Stimulated activated CD4-positive, alpha-beta T cell treated with anti-CD3 and anti-CD28 coated beads, Interleukin-4, amount 100 ng/mL, for 4 hours (primary cell): ENCODE measurements around the gene ZMYND10.

Experiments
- DNase-seq, 2 experiments: peaks; one replicate each; pipeline ENCODE4 v3.0.0-alpha.2; 2020

ZMYND10 gene

GRCh38 chr3:50300681-50301254, 44.8 kb downstream of the ZMYND10 start:
- DNase-seq = no peak

DNA sequence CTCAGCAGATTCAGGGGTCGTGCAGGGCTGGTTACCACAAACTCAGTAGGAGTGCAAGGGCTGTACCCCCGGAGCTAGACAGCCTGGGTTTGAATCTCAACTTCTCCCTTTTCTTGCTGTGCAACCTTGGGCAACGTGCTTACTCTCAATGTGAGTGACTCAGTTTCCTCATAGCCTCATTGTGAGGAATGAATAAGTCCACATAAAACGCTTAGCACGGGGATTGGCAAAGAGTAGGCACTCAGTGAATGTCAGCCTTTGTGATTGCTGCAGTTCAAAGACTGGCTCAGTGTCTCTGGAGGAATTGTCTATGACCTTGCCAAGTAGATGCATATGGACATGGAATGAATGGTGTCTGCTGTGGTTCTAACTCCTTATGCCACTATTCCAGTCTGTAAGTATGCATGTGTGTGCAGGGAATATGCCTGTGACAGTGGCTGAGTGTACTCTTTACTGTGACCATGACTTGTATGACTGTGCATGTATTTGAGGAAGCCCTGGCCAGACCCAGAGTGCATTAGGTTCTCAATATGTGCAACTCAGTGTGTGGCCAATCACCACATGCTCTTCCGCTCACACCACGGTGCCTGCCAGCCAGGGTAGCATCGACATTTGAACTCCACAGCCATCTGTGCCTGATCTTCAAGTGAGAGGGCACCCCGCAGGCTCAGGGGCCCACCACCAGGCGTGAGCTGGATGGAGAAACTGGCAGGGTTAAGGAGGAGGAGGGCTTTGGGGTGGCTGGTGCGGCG, 45.4 kb downstream of the ZMYND10 start:
- no peak for DNase-seq

GRCh38 chr3:50299638-50299928, 45.9 kb downstream of the ZMYND10 start:
- no peak for DNase-seq

DNA sequence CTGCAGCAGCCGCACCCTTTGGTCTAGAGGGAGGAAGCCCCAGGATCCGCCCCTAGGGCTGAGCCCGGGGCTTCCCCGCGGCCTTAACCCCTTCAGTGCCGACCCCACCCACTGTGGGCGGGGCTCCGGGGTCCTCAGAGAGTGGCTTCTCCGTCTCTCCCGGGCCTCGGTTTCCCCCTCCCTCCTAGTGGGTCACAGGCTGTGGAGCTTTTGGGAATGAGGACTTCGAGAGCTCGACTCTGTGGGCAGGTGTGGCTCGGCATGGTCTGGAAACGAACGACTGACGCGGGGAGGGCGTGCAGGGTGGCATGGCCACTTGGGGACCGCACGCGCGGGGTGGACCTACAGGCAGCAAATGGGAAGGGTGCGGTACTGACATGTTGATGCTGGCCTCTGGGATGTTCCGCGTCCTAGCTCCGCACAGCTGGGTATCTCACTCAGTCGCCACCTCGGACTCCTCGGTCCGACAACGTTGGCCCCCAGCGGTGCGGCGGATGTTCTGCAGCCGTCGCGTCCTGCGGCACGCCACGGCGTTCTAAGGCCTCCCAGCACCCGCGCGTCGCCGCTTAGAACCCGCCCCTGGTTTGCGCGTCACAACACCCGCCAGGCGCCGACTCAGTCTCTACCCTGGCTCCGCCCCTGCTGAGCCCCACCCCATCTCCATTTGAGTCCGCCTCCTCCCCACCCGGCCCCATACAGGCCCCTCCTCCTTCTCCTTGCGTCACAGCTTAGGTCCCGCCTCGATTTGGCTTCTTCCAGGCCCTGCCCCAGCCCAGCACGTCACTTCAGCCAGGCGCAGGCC, 46.5 kb downstream of the ZMYND10 start, which contains the start of the genes HYAL3 and NAA80:
TSS of gene HYAL3 (minus strand) at position 570 of the 802 bp plus-strand sequence. CDS start 3,803 bp downstream, outside the sequence.
TSS of gene NAA80 (minus strand) at position 570 of the 802 bp plus-strand sequence. CDS start 1,942 bp downstream, outside the sequence.
- peak; percentile 97 to 99 for DNase-seq

DNA sequence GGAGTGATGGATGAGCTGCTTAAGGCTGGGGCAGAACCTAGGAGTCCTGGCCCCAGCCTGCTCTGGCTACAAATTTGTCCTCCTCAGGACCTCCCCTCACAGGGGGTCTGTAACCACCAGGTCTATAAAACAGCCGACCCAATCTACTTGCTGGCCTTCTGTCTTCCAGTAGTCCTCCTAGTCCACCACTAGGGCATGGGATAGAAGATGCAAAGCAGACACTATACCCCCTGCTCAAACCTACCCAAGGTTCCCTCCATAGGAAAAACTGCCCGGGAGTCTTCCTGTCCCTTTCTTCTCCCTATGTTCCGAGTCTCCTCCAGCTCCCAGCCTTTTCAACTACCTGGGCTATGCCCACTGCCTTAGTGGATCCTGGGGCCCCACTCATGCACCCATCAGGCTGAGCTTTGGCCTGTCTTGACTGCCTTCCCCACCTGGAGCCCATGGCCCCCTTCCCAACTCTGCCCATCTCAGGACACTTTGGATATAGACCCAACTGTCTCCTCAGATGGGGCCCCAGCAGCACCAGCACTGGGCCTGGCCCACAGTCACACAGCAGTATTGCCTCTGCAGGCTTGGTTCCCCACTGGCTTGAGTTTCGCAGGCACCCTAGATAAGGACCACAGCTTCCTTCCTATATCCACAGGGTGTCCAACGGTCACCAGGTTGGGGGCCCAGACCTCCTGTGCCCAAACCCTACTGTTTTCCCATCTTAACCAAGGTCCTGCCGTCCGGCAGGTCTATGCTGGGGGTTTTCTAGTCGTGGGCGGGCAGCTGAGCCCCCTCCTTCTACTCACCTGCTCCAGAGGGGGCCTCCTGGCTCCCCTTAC, 47.4 kb downstream of the ZMYND10 start:
- no peak for DNase-seq

DNA sequence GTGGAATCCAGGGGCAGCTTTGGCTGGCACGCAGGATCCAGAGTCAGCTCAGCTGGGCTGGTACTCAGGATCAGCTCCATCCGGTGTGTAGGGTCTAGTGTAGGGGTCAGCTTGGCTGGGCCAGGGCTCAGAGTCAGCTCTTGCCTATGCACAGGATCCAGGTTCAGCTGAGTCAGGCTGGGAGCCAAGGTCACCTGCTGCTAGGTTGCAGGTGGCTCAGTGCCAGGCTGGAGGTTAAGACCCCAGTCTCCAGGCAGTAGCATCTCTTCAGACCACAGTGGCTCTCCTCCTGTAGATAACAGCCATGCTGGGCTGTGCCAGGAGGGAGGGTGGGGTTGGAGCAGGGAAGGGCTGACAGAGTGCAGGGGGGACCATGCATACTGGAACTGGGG, 48.2 kb downstream of the ZMYND10 start:
- DNase-seq = no peak

- no peak for DNase-seq
Measured at GRCh38 chr3:50296721-50297383, 48.7 kb downstream of the ZMYND10 start.

GRCh38 chr3:50295553-50296431, 49.7 kb downstream of the ZMYND10 start:
- DNase-seq = no peak

DNA sequence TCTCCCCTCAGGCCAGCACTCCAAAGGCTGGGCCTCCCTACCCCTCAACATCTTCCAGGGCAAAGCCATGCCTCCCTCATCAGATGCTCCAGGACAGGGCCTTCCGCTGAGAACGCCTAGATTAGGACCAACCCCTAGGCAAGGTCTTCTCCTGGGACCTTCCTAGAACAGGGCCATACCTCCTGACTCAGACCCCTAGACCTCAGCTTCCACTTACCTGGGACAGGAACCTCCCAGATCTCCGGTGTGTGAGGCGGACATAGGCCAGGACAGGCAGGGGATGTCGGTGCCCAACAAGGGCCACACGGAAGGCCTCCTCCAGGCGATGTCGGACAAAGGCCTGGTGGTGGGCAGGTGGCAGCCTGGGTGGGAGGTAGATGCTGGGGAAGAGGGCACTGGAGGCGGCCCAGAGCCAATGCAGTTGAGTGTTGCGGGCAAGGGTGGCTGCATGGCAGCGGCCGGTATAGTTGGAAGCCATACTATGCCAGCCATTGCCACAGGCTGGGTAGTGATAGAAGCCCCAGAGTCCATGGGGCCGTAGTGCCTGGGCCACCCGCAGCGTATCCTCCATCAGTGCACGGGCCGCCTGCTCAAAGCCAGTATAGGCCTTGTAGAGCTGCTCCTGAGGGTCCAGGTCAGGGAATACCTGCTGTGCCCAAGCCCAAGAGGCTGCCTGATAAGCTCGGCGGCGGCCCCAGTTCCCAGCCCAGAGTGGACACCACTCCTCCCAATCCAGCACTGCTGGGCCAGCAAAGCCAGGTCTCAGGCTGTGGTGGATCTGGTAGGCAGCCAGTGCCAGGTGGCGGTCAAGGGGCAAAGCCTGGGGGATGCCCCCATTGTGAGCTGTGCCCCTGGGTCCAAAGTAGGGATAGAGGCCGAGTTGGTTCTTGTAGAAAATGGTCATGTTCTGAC, 50.8 kb downstream of the ZMYND10 start:
- DNase-seq = no peak

DNA sequence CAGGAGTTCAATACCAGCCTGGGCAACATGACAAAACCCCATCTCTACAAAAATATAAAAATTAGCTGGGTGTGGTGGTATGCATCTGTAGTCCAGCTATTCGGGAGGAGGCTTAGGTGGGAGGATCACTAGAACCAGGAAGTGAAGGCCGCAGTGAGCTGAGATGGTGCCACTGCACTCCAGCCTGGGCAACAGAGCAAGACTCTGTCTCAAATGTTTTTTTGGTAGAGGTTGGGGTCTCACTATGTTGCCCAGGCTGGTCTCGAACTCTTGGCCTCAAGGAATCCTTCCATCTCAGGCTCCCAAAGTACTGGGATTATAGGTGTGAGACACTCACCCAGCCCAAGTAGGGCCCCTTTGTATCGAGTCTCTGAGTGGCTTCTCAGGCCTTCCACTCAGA, 51.4 kb downstream of the ZMYND10 start:
- DNase-seq = no peak

DNA sequence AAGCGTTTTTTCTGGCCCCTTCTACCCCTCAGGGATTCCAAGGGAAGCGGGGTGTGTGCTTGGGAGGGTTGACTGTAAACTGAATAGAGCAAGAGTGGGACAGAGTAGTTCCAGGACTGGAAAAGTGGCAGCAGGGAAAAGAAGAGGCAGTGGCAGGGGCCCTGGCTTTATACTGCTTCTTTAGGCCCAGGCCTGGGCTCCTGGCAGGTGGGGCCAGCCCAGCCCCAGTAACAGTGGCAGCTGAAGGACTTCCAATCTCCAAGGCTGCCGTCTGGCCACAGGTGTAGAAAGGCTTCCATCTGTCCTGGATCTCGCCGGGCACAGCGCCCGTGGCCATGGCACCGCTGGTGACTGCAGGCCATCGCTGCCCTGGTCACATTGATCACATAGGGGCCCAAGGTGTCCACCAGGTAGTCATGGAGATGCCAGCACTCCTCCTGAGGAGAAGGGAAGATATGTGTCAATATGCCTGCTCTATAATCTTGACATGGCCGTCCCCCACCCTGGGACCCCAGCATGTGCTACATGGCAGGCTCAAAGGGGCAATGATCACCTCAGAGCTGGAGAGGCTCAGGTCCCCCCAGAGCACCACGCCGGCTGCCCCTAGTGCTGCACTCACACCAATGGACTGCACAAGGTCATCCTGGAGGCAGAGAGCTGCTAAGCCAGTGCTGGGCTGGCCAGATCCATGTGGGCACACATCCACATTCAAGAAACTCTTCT, 52.3 kb downstream of the ZMYND10 start:
- DNase-seq = no peak

- peak; percentile 92 to 97 for DNase-seq
Measured at GRCh38 chr3:50292159-50293078, 53.1 kb downstream of the ZMYND10 start, which contains the start of gene IFRD2. IFRD2 (minus strand) TSS chr3:50292429; CDS start chr3:50292274, 155 bp downstream.
